NCI-H82 treated with DMSO at 0.1 percent for 48 hours (cell line): ENCODE data around the gene TSPOAP1.

Source experiments
- DNase-seq: peaks from one replicate; lab custom pipeline; 2025; ENCODE audit not compliant: unreplicated experiment; lab: John Stamatoyannopoulos, UW

Gene TSPOAP1

GRCh38 chr17:58265271-58265670, 63.3 kb downstream of the TSPOAP1 start:
- DNase-seq = no peak

GRCh38 chr17:58264407-58265103, 64.0 kb downstream of the TSPOAP1 start:
- DNase-seq = no peak

- DNase-seq = no peak
Measured at GRCh38 chr17:58263773-58264172, 64.8 kb downstream of the TSPOAP1 start.

GRCh38 chr17:58262149-58262548, 66.4 kb downstream of the TSPOAP1 start:
- DNase-seq = no peak

- no peak for DNase-seq
Measured at GRCh38 chr17:58254803-58255202, 73.8 kb downstream of the TSPOAP1 start.

- DNase-seq = no peak
Measured at GRCh38 chr17:58253082-58253481, 75.5 kb downstream of the TSPOAP1 start.

GRCh38 chr17:58252141-58252540, 76.5 kb downstream of the TSPOAP1 start:
- DNase-seq = no peak
